ENCODE data around the gene HLA-DQA2.
"Not testable (repeated sequence)": the region's sequence is repeated elsewhere in the genome, so short reads cannot be mapped to it uniquely, and the experiment has no call there.

The HLA-DQA2 gene

GRCh38 chr6:32741031-32741960, at the start of gene HLA-DQA2:
TSS of gene HLA-DQA2 (plus strand) at chr6:32741391. CDS start at chr6:32741444, 53 bp downstream.
- TF ChIP-seq CTCF (conservative IDR thresholded peaks at IDR 0.05; ENCODE audit: low read depth): no peak
- no peak within 1 kb of the TSS for H3K27ac ChIP-seq
- ChIA-PET POLR2A (ENCODE audit: low non-redundant PET) (no interaction called here), CTCF (no interaction called here)
- DNase-seq (ENCODE audit: low spot score): no peak

DNA sequence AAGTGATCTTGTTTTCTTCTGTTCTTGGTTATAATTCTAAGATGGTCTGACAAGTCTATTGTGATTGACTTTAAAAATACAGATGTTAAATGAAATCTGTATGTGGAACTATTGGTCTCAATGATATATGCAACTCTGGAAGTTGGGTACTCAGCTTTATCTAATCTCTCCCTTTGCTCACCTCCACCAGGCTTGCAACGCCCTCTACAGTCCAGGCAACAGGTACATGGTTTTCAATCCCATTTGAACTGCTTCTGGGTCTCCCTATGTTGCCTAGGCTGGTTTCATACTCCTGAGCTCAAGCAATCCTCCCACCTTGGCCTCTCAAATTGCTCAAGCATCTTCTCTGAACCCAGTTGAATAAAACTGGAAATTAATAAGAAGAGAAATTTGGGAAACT, 49.2 kb upstream of the HLA-DQA2 start:
- no peak for DNase-seq (ENCODE audit: low spot score)
- ChIA-PET CTCF (no interaction called here), POLR2A (ENCODE audit: low non-redundant PET) (no interaction called here)
- TF ChIP-seq CTCF (conservative IDR thresholded peaks at IDR 0.05; ENCODE audit: low read depth): no peak
- no peak overlapping the region for H3K27ac ChIP-seq

DNA sequence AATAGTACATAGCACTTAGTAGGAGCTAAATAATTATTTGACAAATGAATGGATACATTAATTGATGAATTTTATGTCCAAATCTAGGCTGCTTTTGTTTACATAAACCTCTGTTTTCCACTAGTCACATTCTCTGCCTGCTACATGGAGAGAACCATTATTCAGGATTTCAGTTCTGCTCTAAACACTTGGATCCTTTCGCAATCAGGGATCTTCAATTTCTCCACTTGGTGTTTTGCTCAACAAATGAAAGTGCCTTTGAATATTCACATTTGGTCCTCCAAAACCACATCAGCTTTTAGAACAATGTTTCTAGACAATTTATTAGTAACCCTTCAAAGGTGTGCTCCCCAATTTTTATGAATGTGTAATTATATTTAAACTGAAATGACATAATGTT, 44.2 kb upstream of the HLA-DQA2 start:
- POLR2A ChIA-PET (ENCODE audit: low non-redundant PET): no interaction called here

DNA sequence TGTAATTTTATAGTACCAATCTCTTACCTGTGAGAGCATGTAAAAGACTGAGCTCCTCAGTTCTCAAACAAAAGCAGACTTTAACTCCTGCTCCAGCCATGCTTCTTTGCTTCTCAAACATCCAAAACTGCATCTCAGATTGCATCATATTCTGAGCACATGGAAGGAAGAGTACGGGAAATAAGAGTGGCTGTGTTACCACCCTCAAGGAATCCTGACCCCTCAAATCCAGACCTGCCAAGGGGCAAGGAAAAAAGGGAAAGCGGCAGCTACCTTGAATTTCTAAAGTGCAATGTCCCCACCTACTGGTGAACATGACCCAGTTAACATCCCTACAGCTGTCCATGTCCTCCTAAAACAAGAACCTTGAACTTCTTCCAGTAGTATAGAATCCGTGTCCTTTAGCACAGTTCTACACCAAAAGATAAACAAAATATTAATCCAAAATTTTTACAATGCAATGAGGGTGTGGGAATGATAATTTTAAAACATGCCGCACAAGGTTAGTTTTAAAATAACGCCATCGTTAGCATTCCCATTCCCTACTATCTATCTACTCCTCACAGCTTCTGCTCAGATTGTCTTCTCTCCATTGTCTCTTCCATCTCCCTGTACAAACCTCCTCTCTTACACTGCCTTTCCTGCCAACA, 40.7 kb upstream of the HLA-DQA2 start:
- no peak overlapping the region for H3K27ac ChIP-seq
- DNase-seq (ENCODE audit: low spot score): peak; percentile 46
- CTCF ChIA-PET: interaction anchor here (0.6 to 1.4 kb wide), 7 partner anchors 17 to 456 kb away, joined by 3 to 9 read pairs (median 3); no protein-coding TSS in a partner anchor
- POLR2A ChIA-PET (ENCODE audit: low non-redundant PET): no interaction called here
- TF ChIP-seq CTCF (conservative IDR thresholded peaks at IDR 0.05; ENCODE audit: low read depth): peak; percentile 54

More for the DNA sequence above, 44.2 kb upstream of the HLA-DQA2 start:
- no peak for TF ChIP-seq CTCF (conservative IDR thresholded peaks at IDR 0.05; ENCODE audit: low read depth)
- CTCF ChIA-PET: no interaction called here
- no peak for DNase-seq (ENCODE audit: low spot score)
- H3K27ac ChIP-seq: no peak overlapping the region

- POLR2A ChIA-PET (ENCODE audit: low non-redundant PET): no interaction called here
These were observed 37.8 kb upstream of the HLA-DQA2 start for GRCh38 chr6:32703347-32703746.

DNA sequence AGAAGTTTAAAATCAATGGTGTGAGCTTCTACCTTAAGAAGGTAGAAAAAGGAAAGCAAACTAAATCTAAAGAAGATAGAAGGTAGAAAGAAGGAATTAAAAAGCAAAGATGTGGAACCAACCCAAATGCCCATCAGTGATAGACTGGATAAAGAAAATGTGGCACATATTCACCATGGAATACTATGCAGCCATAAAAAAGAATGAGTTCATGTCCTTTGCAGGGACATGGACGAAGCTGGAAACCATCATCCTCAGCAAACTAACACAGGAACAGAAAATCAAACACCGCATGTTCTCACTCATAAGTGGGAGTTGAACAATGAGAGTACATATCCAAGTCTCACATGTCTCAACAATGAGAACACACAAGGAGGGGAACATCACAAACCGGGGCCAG, 36.0 kb upstream of the HLA-DQA2 start:
- POLR2A ChIA-PET (ENCODE audit: low non-redundant PET); H3K27ac ChIP-seq; DNase-seq (ENCODE audit: low spot score); CTCF ChIA-PET: not testable (repeated sequence)

More at GRCh38 chr6:32703347-32703746, 37.8 kb upstream of the HLA-DQA2 start:
- no peak overlapping the region for H3K27ac ChIP-seq
- DNase-seq (ENCODE audit: low spot score): no peak
- CTCF ChIA-PET: no interaction called here
- no peak for TF ChIP-seq CTCF (conservative IDR thresholded peaks at IDR 0.05; ENCODE audit: low read depth)

DNA sequence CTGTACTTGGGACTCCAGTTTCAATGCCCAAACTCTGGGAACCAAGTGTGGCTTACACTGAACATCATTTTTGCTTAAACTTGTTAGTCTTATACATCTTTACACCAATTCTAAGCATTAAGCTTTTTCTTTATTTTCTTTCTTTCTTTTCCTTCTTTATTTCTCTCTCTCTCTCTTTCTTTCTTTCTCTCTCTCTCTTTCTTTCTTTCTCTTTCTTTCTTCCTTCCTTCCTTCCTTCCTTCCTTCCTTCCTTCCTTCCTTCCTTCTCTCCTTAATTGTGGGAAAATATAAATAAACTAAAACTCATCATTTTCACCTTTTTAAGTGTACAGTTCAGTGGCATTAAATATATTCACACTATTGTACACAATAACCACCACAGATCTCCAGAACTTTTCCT, 31.6 kb upstream of the HLA-DQA2 start:
- ChIA-PET CTCF (no interaction called here), POLR2A (ENCODE audit: low non-redundant PET) (no interaction called here)
- TF ChIP-seq CTCF (conservative IDR thresholded peaks at IDR 0.05; ENCODE audit: low read depth): no peak
- H3K27ac ChIP-seq: no peak overlapping the region
- no peak for DNase-seq (ENCODE audit: low spot score)
